Measurements from ENCODE around the gene SLC14A1.

SLC14A1 gene

GRCh38 chr18:45760462-45761036 lies 36.6 kb downstream of the SLC14A1 start:
- no peak for DNase-seq

- no peak for DNase-seq
Measured at GRCh38 chr18:45761512-45762114, 37.6 kb downstream of the SLC14A1 start.

DNA sequence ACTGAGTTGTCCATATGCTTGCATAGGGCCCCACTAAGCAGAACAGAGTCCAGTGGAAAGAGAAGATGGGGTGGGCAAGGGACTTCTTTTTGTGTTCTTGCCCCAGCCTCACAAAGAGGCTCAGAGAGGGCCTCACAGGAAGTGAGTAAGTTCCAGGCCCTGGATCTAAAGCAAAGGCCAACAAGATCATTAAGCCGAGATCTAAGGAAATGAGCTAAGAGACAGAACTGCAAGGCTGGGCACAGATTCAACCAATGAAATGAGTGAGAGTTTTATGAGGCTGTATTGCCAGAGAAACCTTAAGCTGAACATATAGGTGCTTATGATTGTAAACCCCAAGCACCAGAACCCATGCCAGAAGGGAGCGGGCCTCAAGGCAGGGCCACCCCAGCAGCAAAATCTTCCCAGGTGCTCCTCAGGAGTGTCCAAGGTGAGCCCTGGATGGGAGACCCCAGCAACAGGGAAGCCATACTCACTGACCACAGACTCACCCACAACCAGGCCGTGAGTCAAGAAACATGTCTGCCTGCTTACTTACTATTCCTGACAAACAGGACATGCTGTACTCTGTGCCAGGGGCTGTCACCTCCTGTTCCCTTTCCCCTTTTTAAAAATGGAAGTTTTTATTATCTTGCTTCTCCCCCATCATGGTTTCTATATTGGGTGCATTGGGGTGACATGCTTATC lies 40.2 kb downstream of the SLC14A1 start:
- DNase-seq: no peak

DNA sequence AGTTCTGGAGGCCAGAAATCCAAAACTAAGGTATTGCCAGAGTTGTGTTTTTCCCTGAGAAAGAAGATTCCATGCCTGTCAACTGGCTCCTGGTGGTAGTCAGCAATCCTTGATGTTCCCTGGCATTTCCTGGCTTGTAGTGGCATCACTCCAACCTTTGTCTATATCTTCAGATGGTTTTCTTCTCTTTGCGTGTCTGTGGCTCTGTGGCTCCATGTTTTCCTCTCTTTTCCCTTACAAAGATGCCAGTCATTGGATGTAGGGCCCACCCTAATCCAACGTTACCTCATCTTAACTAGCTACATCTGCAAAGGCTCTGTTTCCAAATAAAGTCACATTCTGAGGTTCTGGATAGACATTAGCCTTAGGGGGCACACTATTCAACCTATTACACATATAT lies 41.8 kb downstream of the SLC14A1 start:
- no peak for DNase-seq

DNA sequence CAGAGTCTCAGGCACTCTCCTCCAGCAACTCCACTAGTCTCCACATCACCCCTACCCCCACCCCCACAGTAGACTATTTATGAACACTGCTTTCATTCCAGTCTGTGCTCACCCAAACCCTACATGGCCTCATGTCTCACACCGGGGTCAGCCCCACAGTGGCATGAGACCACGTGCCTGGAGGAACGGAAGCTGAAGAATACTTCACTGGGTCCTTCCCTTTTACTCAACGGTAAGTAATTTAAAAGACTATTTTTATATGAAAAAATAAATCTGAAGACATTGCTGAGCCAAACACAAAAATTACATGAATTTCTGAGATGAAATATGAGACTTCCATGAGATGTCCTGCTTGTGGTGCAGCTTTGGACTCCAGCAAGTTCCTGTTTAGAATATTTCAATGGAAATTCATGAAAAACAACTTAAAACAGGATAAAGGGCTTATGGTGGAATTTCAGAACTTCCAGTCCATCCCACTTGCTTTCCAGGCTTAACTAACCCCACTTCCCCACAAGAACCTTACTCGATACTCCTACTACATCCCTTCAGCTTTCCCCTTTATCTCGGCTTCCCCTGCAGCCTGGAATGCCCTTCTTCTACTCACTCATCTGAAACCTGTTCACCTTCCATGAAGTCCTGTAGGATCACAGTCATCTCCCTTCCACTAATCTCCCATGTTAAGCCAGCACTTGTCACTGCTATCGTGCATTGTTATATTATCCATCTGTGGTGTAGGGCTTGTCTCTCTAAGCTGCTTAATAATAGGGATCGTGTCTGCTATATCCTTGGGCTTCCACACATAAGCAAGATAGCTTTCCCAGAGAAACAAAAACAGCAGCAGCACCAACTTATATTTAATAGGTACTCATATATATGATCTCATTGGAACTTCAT lies 47.9 kb downstream of the SLC14A1 start:
- no peak for DNase-seq

- no peak for DNase-seq
Measured at GRCh38 chr18:45774065-45774521, 50.1 kb downstream of the SLC14A1 start.

- no peak for DNase-seq
Measured at GRCh38 chr18:45775241-45775676, 51.3 kb downstream of the SLC14A1 start.

DNA sequence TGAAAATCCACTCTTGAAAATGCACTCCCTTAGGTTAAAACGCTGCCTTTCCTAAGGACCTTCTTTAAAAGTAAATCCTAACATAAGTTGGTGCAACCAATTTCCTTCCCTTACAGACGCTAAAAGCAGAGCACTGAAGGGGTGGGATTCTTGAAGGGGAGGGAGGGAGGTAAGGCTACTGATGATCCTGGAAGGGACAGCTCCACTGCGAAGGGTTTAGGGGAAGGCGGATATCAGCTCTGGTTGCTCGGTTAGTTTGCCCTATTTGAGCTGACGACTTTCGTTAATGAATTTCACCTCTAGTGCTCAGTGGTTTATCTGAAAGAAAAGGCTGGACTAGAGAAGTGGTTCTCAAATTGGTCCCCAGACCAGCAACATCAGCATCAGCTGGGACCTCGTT lies 51.8 kb downstream of the SLC14A1 start:
- DNase-seq: no peak

GRCh38 chr18:45777393-45777792 lies 53.4 kb downstream of the SLC14A1 start:
- DNase-seq: no peak

DNA sequence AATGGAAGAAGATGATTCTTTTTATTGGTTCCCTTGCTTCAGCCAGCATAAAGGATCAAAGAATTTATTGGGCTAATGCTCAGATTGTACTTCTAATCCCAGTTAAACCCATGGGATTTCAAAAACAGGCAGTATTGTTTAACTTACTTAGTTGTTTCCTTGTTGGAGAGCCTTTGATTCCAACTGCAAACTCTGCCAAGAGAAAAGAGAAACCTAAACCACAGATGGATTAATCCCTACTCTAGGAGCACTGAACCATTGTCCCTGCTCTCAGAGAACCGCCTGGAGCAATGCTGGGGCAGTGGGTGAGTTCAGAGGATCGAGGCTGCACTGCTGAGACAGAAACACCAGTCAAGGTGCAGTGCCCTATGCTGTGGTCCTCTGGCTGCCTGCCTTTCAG lies 56.6 kb downstream of the SLC14A1 start:
- no peak for DNase-seq

DNA sequence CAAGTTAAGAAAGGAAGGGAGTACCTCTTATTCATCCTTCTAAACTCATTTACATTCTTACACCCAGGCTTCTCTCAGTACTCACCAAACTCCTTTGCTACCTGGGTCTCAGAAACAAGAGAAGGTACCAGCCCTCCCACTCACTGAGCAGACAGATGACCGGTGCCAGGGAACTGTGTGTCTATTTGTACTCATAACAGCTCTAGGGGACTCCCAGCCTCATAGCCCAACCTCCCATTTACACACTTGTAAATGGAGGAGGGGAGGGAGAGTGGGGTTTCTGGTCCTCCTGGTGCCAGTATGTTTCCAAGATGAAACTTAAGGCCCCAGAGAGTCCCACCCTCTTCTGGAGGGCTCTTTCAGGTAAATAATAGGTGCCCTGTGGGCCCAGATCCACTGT lies 58.7 kb downstream of the SLC14A1 start:
- DNase-seq: no peak

DNA sequence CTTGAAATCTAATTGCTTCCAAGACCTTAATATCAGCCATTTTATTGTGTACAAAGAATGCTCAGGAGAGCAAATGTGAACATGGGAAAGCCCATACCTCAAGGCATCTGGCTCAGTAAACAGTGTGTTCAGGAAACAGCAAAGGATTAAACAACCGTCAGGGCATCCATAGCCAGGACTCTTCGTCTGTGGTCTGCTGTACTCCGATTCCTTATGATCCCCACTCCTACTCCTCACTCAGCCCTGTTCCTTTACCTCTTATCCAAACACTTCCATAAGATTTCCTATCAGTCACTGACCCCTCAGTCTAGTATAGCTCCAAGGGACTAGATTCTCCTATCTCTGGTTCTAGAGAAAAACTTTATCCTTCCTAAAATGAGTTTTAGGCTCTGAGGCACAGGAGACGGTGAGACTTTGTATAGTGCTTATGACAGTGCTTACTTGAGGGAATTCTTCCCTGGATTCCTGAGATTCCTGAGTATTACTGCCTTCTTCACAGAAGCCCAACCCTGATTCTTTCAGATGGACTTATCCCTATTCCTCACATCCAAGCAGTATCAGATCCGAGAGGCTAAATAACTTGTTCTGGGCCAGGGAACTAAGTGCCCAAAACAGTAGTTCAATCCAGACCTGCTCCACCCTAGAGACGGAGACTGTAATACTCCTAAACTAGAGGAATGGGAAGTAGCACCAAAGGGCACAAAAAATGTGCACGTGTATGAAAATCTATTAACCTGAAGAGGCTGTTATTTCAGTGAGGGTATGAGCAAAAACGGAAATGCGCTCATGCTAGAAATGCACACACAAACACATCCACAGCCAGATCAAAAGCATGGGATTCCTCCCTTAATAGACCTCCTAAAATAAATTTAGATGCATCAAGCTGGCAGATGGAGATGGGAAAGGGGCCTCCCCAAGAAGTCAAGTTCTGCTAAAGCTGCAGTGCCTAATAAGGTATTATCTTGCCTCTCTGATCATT lies 59.4 kb downstream of the SLC14A1 start:
- DNase-seq: no peak

GRCh38 chr18:45785134-45785533 lies 61.2 kb downstream of the SLC14A1 start:
- no peak for DNase-seq

DNA sequence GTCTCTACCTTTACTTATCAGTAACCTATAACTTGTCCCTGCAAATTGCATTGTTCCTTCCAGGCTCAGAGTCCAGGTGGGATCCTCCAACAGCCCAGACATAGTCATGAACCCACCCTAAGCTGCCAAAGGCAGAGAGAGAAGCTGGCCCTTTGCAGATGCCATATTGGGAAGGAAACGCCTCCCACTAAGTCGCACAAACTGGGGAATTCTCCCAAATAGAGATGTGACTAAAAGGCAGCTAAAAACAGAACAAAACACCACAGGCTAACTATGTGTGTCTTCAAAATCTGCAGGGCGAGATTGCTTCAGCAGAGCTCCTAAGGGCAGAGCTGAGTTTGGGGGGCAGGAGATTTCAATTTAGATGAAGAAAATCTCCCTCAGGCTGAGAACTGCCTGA lies 63.0 kb downstream of the SLC14A1 start:
- no peak for DNase-seq

DNA sequence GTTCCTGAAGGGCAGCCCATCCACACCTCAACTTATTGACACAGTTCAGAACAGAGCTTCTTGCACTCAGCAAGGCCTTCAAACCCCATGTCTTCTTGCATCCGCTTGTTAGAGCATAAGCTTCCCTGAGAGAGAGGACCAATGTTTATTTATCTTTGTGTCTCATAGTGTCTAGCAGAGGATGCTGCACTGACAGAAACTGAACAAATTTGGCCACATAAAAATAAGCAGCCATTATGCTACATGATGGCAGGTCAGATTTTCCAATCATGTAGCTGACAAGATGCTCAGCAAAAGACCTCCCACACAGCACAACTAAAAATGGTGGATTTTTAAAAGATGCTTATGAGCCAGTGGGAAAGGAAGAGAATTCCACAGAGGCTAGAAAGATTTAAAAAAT lies 63.4 kb downstream of the SLC14A1 start:
- no peak for DNase-seq

DNA sequence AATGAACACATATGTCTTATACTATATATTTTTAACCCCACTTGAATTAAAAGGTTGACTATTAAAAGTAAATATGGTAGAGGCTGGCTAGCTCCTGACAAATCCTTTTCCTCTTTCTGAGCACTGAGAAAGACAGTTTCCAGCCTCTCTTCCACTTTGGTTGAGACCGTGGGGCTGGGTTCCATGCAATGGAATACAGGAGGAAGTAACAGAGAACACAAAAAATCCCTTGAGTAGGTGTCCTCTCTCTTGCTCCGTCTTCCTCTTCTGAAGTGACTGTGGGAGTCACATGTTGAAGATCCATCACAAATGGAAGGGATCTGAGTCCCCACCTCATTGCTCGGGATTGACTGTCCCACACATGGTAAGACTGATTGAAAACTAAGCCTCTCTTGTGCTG lies 64.9 kb downstream of the SLC14A1 start:
- DNase-seq: no peak

- no peak for DNase-seq
Measured at GRCh38 chr18:45792506-45793263, 68.7 kb downstream of the SLC14A1 start.

DNA sequence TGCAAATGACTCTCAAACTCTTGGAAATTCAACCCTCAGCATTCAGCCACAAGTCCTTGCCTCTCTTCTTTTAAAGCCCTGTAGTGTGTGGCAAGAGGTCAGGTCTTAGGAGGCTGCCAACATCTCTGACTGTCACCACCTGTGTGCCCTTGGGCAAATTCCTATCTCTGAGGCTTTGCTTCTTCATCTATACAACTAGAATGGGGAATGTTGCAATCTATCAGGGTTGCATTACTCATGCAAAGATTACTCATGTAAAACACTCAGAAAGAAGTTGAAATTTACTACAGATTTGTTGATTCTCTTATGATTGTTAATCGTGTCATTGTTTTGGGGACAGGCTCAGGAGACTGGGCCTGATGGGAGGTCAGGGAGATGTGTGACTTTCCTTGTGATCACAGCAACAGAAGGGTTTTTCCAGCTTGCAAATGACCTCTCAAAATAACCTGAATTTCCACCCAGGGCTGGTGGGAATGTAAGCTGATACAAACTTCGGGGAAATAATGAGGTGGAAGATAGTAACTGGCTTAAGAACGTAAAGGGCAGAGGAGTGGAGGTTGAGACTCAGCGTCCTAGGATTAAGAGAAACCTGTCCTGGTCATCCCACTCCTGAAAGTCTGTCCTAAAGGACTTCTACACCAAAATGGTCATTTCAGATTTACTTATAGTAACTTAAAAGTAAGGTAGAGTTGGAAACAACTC lies 69.4 kb downstream of the SLC14A1 start:
- DNase-seq: no peak

GRCh38 chr18:45801416-45802004 lies 77.5 kb downstream of the SLC14A1 start:
- DNase-seq: no peak
